Uterus (tissue), 2 donors: ENCODE results near the gene ALKBH6.

Experiments used
- POLR2A ChIP-seq, 2 donors: fragments of 450-650 bp; IDR thresholded peaks; one replicate each; pipeline ENCODE4 v1.6.1; 2016; ENCODE audit warnings: antibody characterized with exemption in 2 of 2, mild to moderate bottlenecking in 1 of 2, moderate library complexity in 1 of 2
- TF ChIP-seq, protein P1 (sequence below), 4 experiments: fragments of 200-600 bp in 2 of 4; fragments of 450-650 bp in 2 of 4; sonication (generic) in 2 of 4; IDR thresholded peaks; one replicate each; pipeline ENCODE4 v1.5.1; 2016 to 2019; ENCODE audit warnings: antibody characterized with exemption in 4 of 4, mild to moderate bottlenecking in 2 of 4, moderate library complexity in 1 of 4

DNA sequence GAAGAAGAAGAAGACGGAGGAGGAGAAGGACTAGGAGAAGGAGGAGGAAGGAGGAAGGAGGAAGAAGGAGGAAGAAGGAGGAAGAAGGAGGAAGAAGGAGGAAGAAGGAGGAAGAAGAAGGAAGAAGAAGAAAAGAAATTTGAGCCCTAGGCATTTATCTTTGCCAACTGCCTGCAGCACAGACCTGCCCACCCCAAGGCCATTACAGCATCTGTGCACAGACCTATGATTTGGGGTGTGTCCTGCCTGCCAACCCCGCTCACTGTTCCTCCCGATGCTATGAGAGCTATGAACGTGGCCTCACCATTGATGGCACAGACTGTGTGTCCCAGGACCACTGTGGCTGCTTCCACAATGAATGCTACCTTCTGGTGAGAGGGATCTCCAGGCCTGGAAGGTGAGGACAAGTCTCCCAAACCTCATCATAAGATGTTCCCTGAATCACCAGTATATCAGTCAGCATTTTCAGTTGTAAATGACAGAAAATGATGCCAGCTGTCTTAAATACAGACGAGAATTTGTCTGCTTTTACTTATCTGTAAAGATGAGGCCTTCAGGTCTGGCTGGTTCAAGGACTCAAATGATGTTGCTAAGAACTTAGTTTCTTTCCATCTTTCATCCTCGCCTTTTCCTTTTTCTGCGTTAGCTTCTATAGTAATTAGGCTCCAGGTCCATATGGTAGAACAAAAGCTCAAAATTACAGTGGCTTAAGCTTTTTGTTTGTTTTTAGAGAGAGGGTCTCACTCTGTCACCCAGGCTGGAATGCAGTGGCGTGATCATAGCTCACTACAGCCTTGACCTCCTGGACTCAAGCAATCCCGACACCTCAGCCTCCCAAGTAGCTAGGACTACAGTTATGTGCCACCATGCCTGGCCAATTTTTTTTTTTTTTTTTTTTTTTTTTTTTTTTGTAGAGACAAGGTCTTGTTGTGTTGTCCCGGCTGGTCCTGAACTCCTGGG is 23.0 kb downstream of the ALKBH6 start:
- TF ChIP-seq, protein P1, sequence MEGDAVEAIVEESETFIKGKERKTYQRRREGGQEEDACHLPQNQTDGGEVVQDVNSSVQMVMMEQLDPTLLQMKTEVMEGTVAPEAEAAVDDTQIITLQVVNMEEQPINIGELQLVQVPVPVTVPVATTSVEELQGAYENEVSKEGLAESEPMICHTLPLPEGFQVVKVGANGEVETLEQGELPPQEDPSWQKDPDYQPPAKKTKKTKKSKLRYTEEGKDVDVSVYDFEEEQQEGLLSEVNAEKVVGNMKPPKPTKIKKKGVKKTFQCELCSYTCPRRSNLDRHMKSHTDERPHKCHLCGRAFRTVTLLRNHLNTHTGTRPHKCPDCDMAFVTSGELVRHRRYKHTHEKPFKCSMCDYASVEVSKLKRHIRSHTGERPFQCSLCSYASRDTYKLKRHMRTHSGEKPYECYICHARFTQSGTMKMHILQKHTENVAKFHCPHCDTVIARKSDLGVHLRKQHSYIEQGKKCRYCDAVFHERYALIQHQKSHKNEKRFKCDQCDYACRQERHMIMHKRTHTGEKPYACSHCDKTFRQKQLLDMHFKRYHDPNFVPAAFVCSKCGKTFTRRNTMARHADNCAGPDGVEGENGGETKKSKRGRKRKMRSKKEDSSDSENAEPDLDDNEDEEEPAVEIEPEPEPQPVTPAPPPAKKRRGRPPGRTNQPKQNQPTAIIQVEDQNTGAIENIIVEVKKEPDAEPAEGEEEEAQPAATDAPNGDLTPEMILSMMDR (IDR thresholded peaks at IDR 0.05): no peak
- TF ChIP-seq POLR2A (IDR thresholded peaks at IDR 0.05): no peak
